ENCODE data around the gene FAM184B. TPM values are rescaled to one million over a fixed set of nuclear protein-coding genes. Genes with fewer than 3 reads are reported as not detected.

Gene FAM184B
- total RNA-seq, 4 donors from 2014 or later, result not detected

- Histone ChIP-seq H3K36me3 (no peaks in the 10 kb centered on the region), H3K4me3 (replicated peaks in 1 of 3) (no peak overlapping the region), H3K27ac (no peak overlapping the region), H3K9me3 (no peaks in the 10 kb centered on the region), H3K4me1 (peaks cover 12% of the 10 kb centered on the region in 2 donors), H3K27me3 (no peaks in the 10 kb centered on the region)
- 95 to 98% methylated on average over 3 of the region's 3 CpGs for WGBS, 2 donors
- intact Hi-C loops (cut with DNase I), result no loop called here
- no peak for DNase-seq
- TF ChIP-seq POLR2A (IDR thresholded peaks at IDR 0.05) (no peak), CTCF (IDR thresholded peaks at IDR 0.05) (no peak)
Measured at GRCh38 chr4:17778431-17778830, 3.0 kb downstream of the FAM184B start.

GRCh38 chr4:17773135-17773698 is 8.2 kb downstream of the FAM184B start:
- H3K36me3 ChIP-seq, result no peaks in the 10 kb centered on the region
- no peak for DNase-seq
- TF ChIP-seq POLR2A (IDR thresholded peaks at IDR 0.05) (no peak), CTCF (IDR thresholded peaks at IDR 0.05) (no peak)

DNA sequence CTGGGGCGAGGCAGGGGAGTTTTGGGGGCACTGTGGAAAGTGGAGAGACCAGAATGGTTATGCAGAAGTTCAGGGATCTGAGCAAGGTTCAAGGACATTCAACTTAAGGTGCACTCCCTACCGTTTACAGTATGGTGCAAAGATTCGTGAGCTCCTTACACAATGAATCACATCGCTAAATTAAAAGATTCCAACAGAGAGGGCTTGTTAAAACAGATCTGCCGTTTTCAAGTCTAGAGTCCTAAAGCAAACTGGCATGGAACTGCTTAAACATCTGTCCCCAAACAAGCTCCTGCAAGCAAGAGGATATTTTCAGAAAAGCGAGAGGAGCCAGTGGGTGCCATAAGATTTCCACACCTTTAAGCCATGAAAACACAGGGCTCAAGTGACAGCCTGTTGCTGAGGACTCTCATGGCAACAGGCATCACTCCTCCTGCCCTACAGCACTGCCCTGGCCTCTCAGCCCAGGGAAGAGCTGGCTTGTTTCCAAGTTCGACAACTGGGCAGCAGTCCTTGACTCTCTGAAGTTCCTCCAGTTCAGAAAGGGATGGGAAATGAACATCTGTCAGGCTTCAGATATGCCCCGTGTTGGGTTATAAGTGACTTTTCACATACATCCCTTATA is 10.0 kb downstream of the FAM184B start:
- intact Hi-C loops (cut with DNase I), result no loop called here
- H3K27ac ChIP-seq, result no peak overlapping the region
- no peaks in the 10 kb centered on the region for H3K27me3 ChIP-seq
- DNase-seq, result no peak
- no peak for TF ChIP-seq POLR2A (IDR thresholded peaks at IDR 0.05)
- TF ChIP-seq CTCF (IDR thresholded peaks at IDR 0.05), result no peak
- H3K4me3 ChIP-seq (replicated peaks in 1 of 3), result no peak overlapping the region
- no peaks in the 10 kb centered on the region for H3K4me1 ChIP-seq
- no peaks in the 10 kb centered on the region for H3K9me3 ChIP-seq
- WGBS, 2 donors, result 37 to 39% methylated on average over 7 to 8 of the region's 8 CpGs
- H3K36me3 ChIP-seq, result no peaks in the 10 kb centered on the region

More at GRCh38 chr4:17773135-17773698, 8.2 kb downstream of the FAM184B start:
- no peak overlapping the region for H3K4me3 ChIP-seq (replicated peaks in 1 of 3)
- H3K27ac ChIP-seq, result no peak overlapping the region
- H3K9me3 ChIP-seq, result no peaks in the 10 kb centered on the region
- intact Hi-C loops (cut with DNase I), result no loop called here
- 48 to 60% methylated on average over 10 of the region's 10 CpGs for WGBS, 2 donors
- no peaks in the 10 kb centered on the region for H3K4me1 ChIP-seq
- no peaks in the 10 kb centered on the region for H3K27me3 ChIP-seq

- Histone ChIP-seq H3K27me3 (no peaks in the 10 kb centered on the region), H3K9me3 (no peaks in the 10 kb centered on the region), H3K27ac (no peak overlapping the region), H3K4me1 (no peaks in the 10 kb centered on the region), H3K36me3 (no peaks in the 10 kb centered on the region), H3K4me3 (replicated peaks in 1 of 3) (no peak overlapping the region)
- intact Hi-C loops (cut with DNase I), result no loop called here
- DNase-seq, result no peak
- WGBS, 2 donors, result 84 to 86% methylated on average over 4 of the region's 4 CpGs
- TF ChIP-seq POLR2A (IDR thresholded peaks at IDR 0.05) (no peak), CTCF (IDR thresholded peaks at IDR 0.05) (no peak)
Measured at GRCh38 chr4:17770845-17771244, 10.6 kb downstream of the FAM184B start.

- no peaks in the 10 kb centered on the region for H3K4me1 ChIP-seq
- no peaks in the 10 kb centered on the region for H3K36me3 ChIP-seq
- no peaks in the 10 kb centered on the region for H3K9me3 ChIP-seq
- intact Hi-C loops (cut with DNase I), result no loop called here
- 36 to 52% methylated on average over 8 of the region's 8 CpGs for WGBS, 2 donors
- no peak overlapping the region for H3K4me3 ChIP-seq (replicated peaks in 1 of 3)
- H3K27me3 ChIP-seq, result no peaks in the 10 kb centered on the region
- no peak overlapping the region for H3K27ac ChIP-seq
- TF ChIP-seq POLR2A (IDR thresholded peaks at IDR 0.05) (no peak), CTCF (IDR thresholded peaks at IDR 0.05) (no peak)
- DNase-seq, result no peak
Measured at GRCh38 chr4:17769406-17770174, 11.8 kb downstream of the FAM184B start.
